ENCODE measurements around the gene TCF7L1. TPM values are rescaled to one million over a fixed set of nuclear protein-coding genes. Genes with fewer than 3 reads are reported as not detected.
A peak's percentile ranks its signal among the peaks of the same experiment; 100 is the strongest.

Gene TCF7L1
- total RNA-seq, 4 donors from 2014 or later = 0.26 to 37.1 (median 5.4) TPM

DNA sequence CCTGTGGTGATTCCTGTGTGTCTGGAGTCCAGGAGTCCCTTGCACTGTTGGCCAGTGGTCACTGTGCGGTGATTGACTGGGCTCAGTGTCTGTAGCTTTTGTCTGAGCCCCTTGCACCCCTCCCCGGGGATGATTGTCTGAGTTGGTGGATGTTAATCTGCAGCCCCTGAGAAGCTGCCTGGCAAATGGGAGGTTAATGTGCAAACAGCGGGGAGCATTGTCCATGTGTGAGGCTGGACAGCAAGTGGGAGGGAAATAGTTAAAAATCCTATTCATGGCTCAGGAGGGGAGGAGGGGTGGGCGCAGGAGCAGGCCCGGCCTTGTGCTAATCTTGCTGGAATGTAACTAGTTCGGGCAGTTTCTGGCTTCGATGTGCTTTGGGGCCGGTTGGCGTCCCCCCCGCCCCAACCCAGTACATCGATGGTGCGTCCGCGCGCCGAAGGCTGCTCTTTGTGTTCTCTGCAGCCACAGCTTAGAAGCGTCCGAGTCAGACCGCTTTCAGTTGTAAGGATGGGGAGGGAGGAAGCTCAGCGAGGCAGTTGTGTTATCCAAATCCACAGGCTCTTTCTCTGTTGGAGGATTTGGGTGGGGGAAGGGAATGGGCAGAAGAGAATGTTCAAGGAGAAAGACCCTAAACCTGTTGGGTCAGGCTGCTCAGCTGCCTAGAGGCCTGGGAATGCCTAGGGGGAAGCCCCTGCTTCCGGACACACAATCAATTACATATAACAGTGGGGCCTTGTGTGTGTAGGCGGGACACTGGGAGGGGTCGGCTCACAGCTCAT lies 122.8 kb downstream of the TCF7L1 start:
- intact Hi-C loops (cut with DNase I; ENCODE audit: low total_unique reads) = no loop called here
- TF ChIP-seq CTCF (IDR thresholded peaks at IDR 0.05) (no peak), POLR2A (IDR thresholded peaks at IDR 0.05) (no peak)
- H3K27me3 ChIP-seq = no peaks in the 10 kb centered on the region
- DNase-seq = peak; percentile 39 to 43
- H3K9me3 ChIP-seq = no peaks in the 10 kb centered on the region
- peak overlapping the region; percentile 44 to 78 for H3K27ac ChIP-seq
- peaks cover 0 to 26% of the 10 kb centered on the region in 2 donors for H3K4me1 ChIP-seq
- peak overlapping the region in 1 of 2 donors; percentile 1 for H3K4me3 ChIP-seq
- H3K36me3 ChIP-seq = no peaks in the 10 kb centered on the region

DNA sequence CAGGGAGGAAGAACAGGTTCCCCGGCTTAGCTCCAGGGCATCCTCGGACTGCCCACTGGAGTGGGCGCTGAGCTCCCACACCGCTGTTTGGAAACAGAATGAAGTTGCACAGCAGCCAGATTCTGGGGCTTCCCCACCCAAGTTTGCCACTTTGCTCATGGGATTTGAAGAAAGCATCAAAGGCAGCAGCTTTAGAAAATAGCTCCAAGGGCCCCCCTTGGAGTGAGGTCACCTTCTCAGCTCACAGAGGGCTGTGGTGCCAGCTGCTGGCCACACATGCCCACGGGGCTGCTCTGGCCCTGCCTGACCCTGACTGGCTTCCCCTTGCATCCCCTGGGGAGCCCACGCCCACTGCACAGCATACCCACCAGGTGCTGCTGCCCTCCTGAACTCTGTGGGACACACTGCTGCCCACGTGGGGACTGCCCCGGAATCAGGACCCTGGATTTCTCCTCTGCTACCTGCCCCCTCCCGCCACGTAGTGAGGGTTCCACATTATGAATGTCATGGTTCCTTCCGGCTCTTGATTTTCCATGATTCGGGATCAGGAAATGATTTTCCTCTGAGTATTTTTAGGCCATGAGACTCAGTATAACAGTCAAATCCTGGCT lies 124.3 kb downstream of the TCF7L1 start:
- H3K27ac ChIP-seq = peak overlapping the region; percentile 72 to 78
- H3K4me1 ChIP-seq = peaks cover 0 to 26% of the 10 kb centered on the region in 2 donors
- H3K36me3 ChIP-seq = no peaks in the 10 kb centered on the region
- H3K9me3 ChIP-seq = no peaks in the 10 kb centered on the region
- peak in 1 of 2 donors; percentile 35 for DNase-seq
- H3K4me3 ChIP-seq = no peak overlapping the region
- H3K27me3 ChIP-seq = no peaks in the 10 kb centered on the region
- intact Hi-C loops (cut with DNase I; ENCODE audit: low total_unique reads) = no loop called here
- TF ChIP-seq CTCF (IDR thresholded peaks at IDR 0.05) (no peak), POLR2A (IDR thresholded peaks at IDR 0.05) (no peak)

- H3K4me3 ChIP-seq = no peak overlapping the region
- no peaks in the 10 kb centered on the region for H3K27me3 ChIP-seq
- peaks cover 0 to 26% of the 10 kb centered on the region in 2 donors for H3K4me1 ChIP-seq
- no peaks in the 10 kb centered on the region for H3K9me3 ChIP-seq
- peak overlapping the region; percentile 72 to 78 for H3K27ac ChIP-seq
- TF ChIP-seq POLR2A (IDR thresholded peaks at IDR 0.05) (no peak), CTCF (IDR thresholded peaks at IDR 0.05) (no peak)
- intact Hi-C loops (cut with DNase I; ENCODE audit: low total_unique reads) = no loop called here
- no peaks in the 10 kb centered on the region for H3K36me3 ChIP-seq
- no peak for DNase-seq
Measured at GRCh38 chr2:85257970-85258605, 124.9 kb downstream of the TCF7L1 start.

DNA sequence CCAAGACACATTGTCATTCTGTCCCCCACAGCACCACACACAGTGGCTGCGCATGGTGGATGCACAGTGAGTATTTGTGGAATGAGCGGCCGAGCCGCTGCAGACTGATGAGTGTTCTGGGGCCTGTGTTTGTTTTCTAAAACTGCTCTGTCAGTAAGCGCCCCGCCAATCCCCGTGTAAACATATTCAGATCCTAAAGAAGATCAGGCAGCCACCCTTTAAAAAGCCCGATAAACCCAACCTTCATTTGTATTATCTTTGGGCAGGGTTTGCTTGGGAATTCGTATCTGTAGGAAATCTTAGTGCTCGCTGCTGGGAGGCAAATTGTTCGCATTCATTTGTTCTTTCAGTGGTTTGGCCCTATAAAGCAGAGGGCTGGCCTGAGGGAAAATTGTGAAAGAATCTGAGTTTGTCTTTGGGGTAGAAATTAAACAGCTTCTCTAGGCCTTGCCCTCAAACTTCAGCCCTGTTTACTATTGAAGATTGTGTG lies 126.0 kb downstream of the TCF7L1 start:
- no peak overlapping the region for H3K4me3 ChIP-seq
- intact Hi-C loops (cut with DNase I; ENCODE audit: low total_unique reads) = no loop called here
- H3K36me3 ChIP-seq = no peaks in the 10 kb centered on the region
- H3K4me1 ChIP-seq = peaks cover 0 to 26% of the 10 kb centered on the region in 2 donors
- DNase-seq = no peak
- peak overlapping the region; percentile 72 to 78 for H3K27ac ChIP-seq
- H3K9me3 ChIP-seq = no peaks in the 10 kb centered on the region
- no peaks in the 10 kb centered on the region for H3K27me3 ChIP-seq
- TF ChIP-seq CTCF (IDR thresholded peaks at IDR 0.05) (no peak), POLR2A (IDR thresholded peaks at IDR 0.05) (no peak)

Data from uterus (tissue), 4 donors.